ENCODE data around the gene FAM3A.

DNA sequence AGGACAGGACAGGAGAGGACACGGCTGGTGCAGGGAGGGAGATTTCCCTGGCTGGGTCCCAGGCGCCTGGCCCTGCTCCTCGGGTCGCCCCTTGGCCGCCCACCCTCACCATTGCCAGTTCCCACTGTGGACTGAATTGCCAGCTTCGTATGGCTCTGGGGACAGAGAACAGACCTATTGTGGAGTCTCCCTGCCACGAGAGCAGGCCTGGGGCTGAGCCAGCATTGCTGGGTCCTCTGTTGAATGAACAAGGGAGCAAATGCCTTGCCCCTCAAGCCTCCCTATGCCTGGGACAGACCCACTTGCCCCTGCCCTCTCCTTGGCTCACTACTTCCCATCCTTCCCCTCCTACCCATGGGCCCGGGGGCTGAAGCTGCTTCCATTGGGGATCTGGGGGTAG is 53.6 kb downstream of the FAM3A start:
- TF ChIP-seq, protein P1, sequence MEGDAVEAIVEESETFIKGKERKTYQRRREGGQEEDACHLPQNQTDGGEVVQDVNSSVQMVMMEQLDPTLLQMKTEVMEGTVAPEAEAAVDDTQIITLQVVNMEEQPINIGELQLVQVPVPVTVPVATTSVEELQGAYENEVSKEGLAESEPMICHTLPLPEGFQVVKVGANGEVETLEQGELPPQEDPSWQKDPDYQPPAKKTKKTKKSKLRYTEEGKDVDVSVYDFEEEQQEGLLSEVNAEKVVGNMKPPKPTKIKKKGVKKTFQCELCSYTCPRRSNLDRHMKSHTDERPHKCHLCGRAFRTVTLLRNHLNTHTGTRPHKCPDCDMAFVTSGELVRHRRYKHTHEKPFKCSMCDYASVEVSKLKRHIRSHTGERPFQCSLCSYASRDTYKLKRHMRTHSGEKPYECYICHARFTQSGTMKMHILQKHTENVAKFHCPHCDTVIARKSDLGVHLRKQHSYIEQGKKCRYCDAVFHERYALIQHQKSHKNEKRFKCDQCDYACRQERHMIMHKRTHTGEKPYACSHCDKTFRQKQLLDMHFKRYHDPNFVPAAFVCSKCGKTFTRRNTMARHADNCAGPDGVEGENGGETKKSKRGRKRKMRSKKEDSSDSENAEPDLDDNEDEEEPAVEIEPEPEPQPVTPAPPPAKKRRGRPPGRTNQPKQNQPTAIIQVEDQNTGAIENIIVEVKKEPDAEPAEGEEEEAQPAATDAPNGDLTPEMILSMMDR (conservative IDR thresholded peaks at IDR 0.05 in 1 of 2, IDR thresholded peaks at IDR 0.05 in 1 of 2; ENCODE audit: low read depth in 1 of 2, low read length in 2 of 2) = no peak
- TF ChIP-seq EZH2 (IDR thresholded peaks at IDR 0.05; ENCODE audit: low read length, missing control alignments) = no peak
